Hematopoietic multipotent progenitor cell (in vitro differentiated cells): ENCODE data around the gene SERINC3. TPM values are rescaled to one million over a fixed set of nuclear protein-coding genes. Genes with fewer than 3 reads are reported as not detected.
"Not testable (repeated sequence)": the region's sequence is repeated elsewhere in the genome, so short reads cannot be mapped to it uniquely, and the experiment has no call there.

Experiments
- DNase-seq, 3 donors: peaks; one replicate each; pipeline ENCODE4 v3.0.0-alpha.2; 2011 to 2015; ENCODE audit warnings: low read depth in 2 of 3, low spot score in 2 of 3
- total RNA-seq: library from RNA; depleted of rRNA; stranded (reverse); fragments of >200 nt; gene quantifications from one replicate; pipeline ENCODE4 v1.2.3, GENCODE V29; 2012

The SERINC3 gene
- total RNA-seq, 1 donor: 95.3 TPM

GRCh38 chr20:44495257-44495656 is 26.6 kb downstream of the SERINC3 start:
- DNase-seq: peak in 2 of 3 donors; percentile 4 to 12

GRCh38 chr20:44494681-44495080 is 27.2 kb downstream of the SERINC3 start:
- DNase-seq: no peak

GRCh38 chr20:44494266-44494665 is 27.6 kb downstream of the SERINC3 start:
- no peak for DNase-seq

GRCh38 chr20:44491635-44492395 is 30.1 kb downstream of the SERINC3 start:
- DNase-seq: no peak

- no peak for DNase-seq
Observed at GRCh38 chr20:44489931-44490330, 31.9 kb downstream of the SERINC3 start.

GRCh38 chr20:44489223-44489622 is 32.6 kb downstream of the SERINC3 start:
- no peak for DNase-seq

GRCh38 chr20:44488551-44488950 is 33.3 kb downstream of the SERINC3 start:
- no peak for DNase-seq

GRCh38 chr20:44485830-44486198 is 36.1 kb downstream of the SERINC3 start:
- no peak for DNase-seq

- no peak for DNase-seq
Observed at GRCh38 chr20:44485078-44485829, 36.6 kb downstream of the SERINC3 start.

GRCh38 chr20:44483112-44483511 is 38.8 kb downstream of the SERINC3 start:
- no peak for DNase-seq

GRCh38 chr20:44481719-44482416 is 40.0 kb downstream of the SERINC3 start:
- no peak for DNase-seq

- DNase-seq: no peak
Observed at GRCh38 chr20:44480097-44480496, 41.8 kb downstream of the SERINC3 start.

GRCh38 chr20:44479643-44480042 is 42.2 kb downstream of the SERINC3 start:
- DNase-seq: no peak

- no peak for DNase-seq
Observed at GRCh38 chr20:44478206-44478605, 43.7 kb downstream of the SERINC3 start.

- no peak for DNase-seq
Observed at GRCh38 chr20:44477151-44477550, 44.7 kb downstream of the SERINC3 start.

- DNase-seq: peak; percentile 77 to 89 (median 86)
Observed at GRCh38 chr20:44475694-44476560, 45.9 kb downstream of the SERINC3 start, which contains the start of gene TTPAL. TSS of gene TTPAL (plus strand) at chr20:44475874. CDS start at chr20:44480000, 4,126 bp downstream.

- DNase-seq: no peak
Observed at GRCh38 chr20:44475372-44475693, 46.5 kb downstream of the SERINC3 start.

GRCh38 chr20:44472283-44472682 is 49.6 kb downstream of the SERINC3 start:
- not testable (repeated sequence) for DNase-seq

- peak in 1 of 3 donors; percentile 8 for DNase-seq
Observed at GRCh38 chr20:44471481-44471882, 50.4 kb downstream of the SERINC3 start.

GRCh38 chr20:44470327-44470726 is 51.5 kb downstream of the SERINC3 start:
- DNase-seq: no peak
